A673 (cell line): ENCODE results near the gene CMTM6.

ENCODE experiments used
- EZH2 ChIP-seq: fragments of 200-600 bp; sonication (generic); IDR thresholded peaks from 2 replicates; pipeline ENCODE4 v1.6.1; 2017; ENCODE audit warnings: borderline replicate concordance, low read depth, mild to moderate bottlenecking, mixed read lengths, antibody characterized with exemption, low read length; ENCODE audit not compliant: poor library complexity, severe bottlenecking
- TF ChIP-seq, protein P1 (sequence below): fragments of 300-800, 200-600 bp; sonication (generic); conservative IDR thresholded peaks from 2 replicates; pipeline ENCODE4 v1.5.1; 2017; ENCODE audit warnings: low read depth, mild to moderate bottlenecking, antibody characterized with exemption, low read length, moderate library complexity, mixed read lengths

DNA sequence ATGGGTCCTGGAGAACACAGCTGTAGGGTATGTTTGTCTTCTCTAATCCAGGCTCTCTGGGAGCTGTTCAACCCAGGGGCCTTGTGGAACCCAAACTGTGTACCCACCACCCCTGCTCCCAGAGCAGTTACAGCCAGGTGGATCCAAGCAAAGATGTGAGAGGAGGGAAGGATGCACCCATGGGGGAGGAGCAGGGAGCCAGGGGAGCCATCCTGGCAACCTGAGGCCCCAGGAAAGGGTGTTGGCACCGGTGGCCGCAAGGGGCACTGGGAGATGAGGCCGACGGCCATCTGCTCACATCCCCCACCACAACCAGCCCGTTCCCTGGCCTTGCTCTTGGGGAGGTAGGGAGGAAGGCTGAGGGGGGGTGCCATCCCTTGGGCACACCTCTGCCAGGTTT, 43.2 kb downstream of the CMTM6 start:
- TF ChIP-seq, protein P1, sequence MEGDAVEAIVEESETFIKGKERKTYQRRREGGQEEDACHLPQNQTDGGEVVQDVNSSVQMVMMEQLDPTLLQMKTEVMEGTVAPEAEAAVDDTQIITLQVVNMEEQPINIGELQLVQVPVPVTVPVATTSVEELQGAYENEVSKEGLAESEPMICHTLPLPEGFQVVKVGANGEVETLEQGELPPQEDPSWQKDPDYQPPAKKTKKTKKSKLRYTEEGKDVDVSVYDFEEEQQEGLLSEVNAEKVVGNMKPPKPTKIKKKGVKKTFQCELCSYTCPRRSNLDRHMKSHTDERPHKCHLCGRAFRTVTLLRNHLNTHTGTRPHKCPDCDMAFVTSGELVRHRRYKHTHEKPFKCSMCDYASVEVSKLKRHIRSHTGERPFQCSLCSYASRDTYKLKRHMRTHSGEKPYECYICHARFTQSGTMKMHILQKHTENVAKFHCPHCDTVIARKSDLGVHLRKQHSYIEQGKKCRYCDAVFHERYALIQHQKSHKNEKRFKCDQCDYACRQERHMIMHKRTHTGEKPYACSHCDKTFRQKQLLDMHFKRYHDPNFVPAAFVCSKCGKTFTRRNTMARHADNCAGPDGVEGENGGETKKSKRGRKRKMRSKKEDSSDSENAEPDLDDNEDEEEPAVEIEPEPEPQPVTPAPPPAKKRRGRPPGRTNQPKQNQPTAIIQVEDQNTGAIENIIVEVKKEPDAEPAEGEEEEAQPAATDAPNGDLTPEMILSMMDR: no peak
- no peak for TF ChIP-seq EZH2
